ENCODE results near the gene ZNHIT1. TPM values are rescaled to one million over a fixed set of nuclear protein-coding genes. Genes with fewer than 3 reads are reported as not detected.

The ZNHIT1 gene
- total RNA-seq, 4 donors from 2014 or later, result 54.0 to 115 (median 92.2) TPM

GRCh38 chr7:101172005-101172853, 45.7 kb upstream of the ZNHIT1 start:
- TF ChIP-seq, protein P1, sequence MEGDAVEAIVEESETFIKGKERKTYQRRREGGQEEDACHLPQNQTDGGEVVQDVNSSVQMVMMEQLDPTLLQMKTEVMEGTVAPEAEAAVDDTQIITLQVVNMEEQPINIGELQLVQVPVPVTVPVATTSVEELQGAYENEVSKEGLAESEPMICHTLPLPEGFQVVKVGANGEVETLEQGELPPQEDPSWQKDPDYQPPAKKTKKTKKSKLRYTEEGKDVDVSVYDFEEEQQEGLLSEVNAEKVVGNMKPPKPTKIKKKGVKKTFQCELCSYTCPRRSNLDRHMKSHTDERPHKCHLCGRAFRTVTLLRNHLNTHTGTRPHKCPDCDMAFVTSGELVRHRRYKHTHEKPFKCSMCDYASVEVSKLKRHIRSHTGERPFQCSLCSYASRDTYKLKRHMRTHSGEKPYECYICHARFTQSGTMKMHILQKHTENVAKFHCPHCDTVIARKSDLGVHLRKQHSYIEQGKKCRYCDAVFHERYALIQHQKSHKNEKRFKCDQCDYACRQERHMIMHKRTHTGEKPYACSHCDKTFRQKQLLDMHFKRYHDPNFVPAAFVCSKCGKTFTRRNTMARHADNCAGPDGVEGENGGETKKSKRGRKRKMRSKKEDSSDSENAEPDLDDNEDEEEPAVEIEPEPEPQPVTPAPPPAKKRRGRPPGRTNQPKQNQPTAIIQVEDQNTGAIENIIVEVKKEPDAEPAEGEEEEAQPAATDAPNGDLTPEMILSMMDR (IDR thresholded peaks at IDR 0.05; ENCODE audit: low read depth), result no peak

DNA sequence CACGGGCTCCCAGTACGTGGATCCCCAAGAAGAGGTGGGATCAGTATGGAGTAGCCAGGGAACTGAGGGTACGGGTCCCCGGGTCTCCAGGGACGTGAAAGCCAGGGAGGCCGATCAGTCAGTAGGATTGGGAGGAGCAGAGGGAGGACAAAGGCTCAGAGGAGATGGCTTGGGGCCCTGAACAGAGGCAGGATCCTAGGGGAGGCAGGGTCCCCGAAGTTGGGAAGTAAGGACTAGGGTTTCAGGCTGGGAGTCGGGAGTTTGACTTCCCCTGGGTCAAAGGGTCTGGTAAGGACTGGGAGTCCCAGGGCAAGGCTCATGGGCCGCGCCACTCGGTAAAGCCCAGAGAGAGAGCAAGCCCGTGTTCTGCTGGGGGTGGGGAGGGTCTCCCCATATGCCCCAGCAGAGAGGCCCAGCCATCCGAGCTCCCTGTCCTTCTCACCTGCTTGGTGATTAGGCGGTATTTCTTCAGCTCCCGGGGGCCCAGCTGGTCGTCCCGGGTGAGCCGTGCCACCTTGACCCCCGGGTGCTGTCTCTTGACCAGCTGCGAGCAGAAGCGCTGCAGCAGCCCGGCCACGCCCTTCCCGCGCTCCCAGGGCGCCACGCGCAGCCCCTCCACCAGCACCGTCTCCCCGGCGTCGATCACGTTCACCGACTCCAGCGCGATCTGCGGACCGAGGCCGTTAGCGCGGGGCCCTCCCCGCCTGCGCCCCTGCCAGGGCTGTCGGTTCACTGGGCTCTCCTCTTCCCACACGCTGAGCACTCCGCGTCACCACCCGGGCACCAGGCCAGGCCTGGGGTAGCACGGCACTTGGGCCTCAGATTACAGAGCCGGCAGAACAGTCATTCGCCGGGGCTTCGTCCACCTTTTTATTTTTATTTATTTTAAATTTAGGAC, 44.9 kb upstream of the ZNHIT1 start:
- TF ChIP-seq, protein P1 (IDR thresholded peaks at IDR 0.05; ENCODE audit: low read depth), result no peak

DNA sequence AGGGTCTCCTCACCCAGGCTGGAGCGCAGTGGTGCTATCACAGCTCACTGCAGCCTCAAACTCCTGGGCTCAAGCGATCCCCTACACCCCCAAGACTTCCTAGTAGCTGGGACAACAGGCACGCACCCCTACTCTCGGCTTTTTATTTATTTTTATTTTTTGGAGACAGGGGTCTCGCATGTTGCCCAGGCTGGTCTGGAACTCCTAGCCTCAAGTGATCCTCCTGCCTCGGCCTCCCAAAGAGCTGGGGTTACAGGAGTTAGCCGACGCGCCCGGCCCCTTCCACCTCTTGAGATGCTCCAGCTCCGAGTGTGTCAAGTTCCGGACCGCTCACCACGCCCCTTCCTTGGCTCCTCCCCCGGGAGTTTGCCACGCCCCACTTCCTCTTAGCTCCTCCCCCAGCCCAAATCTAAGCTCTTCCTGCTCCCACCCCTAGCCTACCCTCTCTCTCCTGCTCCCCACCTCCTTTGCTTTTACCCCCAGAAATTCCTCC, 44.2 kb upstream of the ZNHIT1 start:
- TF ChIP-seq, protein P1 (IDR thresholded peaks at IDR 0.05; ENCODE audit: low read depth), result no peak

DNA sequence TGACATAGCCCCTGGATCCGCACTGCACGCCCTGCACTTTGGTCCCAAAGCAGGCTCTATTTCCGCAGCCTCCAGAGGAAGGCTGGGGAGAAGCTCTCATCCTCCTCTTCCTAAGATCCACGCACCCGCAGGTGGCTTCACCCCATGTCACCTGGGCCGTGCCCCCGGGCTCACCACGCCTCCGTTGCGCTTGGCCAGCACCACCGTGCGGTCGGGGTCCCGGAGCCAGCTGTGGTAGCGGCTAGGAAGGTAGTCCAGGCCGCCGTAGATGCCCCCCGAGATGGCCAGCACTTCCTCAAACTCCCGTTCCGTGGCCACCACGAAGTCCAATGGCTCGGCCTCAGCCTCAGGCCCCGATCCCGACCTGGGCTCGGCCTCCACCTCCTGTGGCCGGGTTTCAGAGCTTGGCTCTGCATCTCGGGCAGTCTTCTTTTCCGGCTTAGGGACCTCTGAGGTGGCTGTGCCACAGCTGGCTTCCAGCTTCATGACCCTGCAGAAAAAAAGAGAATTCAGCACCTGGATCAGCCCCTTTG, 43.6 kb upstream of the ZNHIT1 start:
- TF ChIP-seq, protein P1 (IDR thresholded peaks at IDR 0.05; ENCODE audit: low read depth), result no peak

GRCh38 chr7:101175664-101176063, 42.3 kb upstream of the ZNHIT1 start:
- TF ChIP-seq, protein P1 (IDR thresholded peaks at IDR 0.05; ENCODE audit: low read depth), result no peak

DNA sequence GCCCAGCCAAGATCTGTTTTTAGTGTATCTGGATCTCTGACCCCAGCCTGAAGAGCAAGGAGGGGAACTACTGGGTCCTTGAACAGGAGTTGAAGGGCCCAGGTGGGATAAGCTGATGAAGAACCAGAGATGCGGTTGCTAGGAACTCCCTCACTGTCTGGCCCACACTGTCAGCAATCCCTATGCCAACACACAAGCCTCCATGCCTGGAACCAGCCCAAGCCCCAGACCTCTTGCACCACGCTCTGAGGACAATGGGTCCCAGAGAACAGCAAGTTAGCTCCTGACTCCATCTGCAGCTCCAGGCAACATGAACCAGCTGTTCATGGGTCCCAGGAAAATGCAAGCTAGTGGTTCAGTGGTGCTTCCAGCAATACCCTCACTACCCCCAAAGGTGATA, 40.3 kb upstream of the ZNHIT1 start:
- TF ChIP-seq, protein P1 (IDR thresholded peaks at IDR 0.05; ENCODE audit: low read depth), result no peak

All from subcutaneous adipose tissue (tissue), 4 donors.